HG03025 (cell line): ENCODE measurements around the gene TBC1D24.

Experiments used
- ATAC-seq: cut with Tn5 transposase; IDR thresholded peaks from one replicate; pipeline ENCODE4 v1.9.1; 2021; ENCODE audit warnings: mild to moderate bottlenecking, moderate library complexity; ENCODE audit not compliant: unreplicated experiment, low FRiP score

The TBC1D24 gene

DNA sequence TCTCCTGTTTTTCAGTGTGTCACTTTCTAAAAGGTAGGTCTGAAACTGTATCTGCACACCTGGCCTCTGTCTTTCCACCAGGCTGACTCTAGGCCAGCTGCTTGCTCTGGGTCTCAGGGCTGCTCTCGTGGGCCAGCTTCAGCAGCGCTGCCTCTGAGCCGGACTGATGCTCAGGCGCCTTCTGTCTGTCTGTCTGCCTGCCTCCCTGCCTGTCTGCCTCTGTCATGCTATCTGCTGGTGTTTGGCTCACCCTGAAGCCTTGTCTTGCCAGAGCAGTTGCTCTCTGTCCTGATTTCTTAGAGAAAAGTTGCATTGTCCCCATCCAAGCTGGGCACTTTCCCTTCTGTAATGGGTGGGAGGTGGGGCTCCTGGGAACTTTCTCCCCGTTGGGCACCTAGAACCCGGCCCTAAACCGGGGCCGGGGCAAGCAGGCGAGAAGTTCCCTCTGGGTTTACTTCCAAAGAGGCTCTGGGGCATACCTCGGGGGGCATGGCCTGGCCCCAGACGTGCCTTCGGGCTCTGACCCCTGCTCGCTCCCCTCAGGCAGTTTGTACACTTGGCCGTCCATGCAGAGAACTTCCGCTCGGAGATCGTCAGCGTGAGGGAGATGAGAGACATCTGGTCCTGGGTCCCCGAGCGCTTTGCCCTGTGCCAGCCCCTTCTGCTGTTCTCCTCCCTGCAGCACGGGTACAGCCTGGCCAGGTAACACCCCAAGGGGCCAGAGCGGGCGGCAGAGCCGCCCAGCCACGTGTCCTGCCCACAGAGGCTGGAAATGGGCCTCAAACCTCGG is 23.0 kb downstream of the TBC1D24 start:
- ATAC-seq: no peak

DNA sequence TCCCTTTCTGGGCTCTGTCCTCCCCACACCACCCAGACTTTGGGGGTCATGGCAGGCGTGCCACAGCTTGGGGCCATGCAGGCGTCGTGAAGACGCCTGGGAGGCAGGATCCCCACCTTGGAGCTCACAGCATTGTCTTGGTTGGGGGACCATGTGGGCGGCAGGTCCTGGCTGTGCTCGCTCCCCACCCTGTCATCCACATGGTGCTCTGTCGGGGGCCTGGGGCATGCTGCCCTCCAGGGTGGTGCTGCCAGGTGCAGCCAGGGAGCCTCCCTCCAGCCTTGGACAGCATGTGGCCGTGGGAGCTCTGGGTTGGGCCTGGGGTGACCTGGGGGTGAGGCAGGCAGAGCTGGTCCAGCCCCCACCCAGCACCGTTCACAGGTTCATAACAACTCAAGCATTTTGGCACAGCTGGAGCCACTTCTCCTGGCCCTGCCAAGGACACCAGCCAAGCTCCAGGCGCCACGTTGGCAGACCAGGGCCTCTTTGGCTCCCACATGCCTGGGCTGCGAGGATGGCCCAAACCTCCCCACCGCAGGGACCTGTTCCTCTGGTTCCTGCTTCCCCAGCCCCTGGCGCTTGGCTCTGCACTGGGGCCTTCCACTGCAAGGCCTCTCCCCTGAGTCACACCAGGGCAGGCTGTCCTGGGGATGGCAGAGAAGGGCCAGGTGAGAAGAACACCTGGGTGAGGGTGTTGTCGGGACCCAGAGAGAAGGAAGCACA is 23.8 kb downstream of the TBC1D24 start:
- ATAC-seq: no peak

- no peak for ATAC-seq
These were observed 24.5 kb downstream of the TBC1D24 start for GRCh38 chr16:2499454-2499853.

- no peak for ATAC-seq
These were observed 25.0 kb downstream of the TBC1D24 start for GRCh38 chr16:2499890-2500429.

DNA sequence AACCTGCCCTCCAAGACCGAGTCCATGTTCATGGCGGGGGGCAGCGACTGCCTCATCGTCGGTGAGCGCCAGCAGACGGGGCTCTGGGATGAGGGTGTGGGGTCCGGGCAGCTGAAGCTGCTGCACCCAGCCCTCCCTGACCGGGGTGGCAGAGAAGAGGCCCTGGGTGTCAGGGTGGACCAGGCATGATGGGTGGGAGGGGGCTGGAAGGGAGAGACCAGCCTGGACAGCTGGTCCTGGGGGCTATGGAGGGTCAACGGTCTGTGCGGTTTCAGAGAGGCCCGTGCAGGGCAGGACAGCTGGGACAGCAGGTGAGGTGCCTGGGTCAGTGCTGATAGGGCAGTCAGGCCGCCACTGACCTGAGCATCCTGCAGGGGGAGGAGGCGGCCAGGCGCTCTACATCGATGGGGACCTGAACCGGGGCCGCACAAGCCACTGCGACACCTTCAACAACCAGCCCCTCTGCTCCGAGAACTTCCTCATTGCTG is 25.5 kb downstream of the TBC1D24 start:
- ATAC-seq: no peak

- no peak for ATAC-seq
These were observed 26.2 kb downstream of the TBC1D24 start for GRCh38 chr16:2500918-2501750.

DNA sequence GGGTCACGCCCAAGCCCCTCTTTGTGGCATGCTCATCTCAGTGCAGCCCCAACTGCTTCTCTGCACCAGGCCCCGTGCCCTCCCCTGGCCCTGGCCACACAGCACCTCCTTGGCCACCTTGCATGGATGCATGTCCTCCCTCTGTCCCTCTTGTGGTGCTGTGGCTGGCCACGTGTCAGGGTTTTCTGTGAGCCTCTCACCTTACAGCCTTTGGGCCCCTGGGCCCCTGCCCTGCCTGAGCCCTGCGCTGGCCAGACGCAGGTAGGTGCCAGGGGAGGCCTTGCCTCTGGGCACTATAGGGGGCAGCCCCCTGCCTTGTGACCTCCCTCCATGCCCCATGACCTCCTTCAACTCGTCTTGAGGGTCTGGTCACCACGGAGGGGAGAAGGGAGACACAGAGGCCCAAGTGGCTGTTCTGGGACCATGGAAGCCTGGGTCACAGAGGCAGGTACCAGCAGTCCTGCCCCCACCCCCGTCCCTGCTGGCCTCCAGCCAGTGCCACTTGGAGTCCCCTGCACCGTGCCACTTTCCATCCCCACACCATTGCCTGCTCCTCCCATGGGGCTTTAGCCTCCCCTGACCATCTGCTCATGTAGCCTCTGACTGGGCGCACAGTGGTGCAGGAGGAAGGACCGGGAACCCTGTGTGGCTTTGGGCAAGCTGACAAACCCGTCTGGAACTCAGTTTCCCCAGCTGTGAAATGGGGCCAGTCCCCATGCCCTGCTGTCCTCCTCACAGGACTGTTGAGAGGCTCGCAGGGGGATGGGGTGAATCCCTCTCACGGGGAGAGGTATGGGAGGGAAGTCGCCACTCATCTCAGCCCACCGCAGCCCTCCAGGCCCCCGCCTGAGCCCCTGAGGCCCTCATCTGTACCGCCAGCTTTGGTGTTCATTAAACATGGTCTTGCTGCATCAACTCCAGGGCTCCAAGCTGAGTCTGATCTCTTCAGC is 27.3 kb downstream of the TBC1D24 start:
- no peak for ATAC-seq

- ATAC-seq: no peak
These were observed 30.8 kb downstream of the TBC1D24 start for GRCh38 chr16:2505695-2506094.

- ATAC-seq: no peak
These were observed 32.2 kb downstream of the TBC1D24 start for GRCh38 chr16:2507052-2507659.

DNA sequence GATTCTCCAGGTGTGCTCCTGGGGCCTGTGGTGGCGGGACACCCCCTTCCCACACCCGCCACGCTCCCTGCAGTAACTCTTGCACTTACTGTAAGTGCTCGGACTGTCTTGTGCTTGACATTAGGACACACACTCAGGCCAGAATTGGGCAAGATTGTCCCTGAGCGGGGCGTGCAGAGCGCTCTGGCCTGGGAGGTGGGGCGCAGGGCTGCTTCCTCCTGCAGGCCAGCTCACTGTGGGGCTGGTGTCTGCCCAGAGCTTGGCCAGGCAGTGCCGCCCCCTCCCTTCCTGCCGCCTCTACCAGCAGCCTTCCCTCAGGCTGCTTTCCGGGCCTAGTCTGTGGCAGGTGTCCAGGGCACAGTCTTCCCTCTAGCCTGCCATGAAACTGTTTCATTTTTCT is 32.7 kb downstream of the TBC1D24 start:
- no peak for ATAC-seq

DNA sequence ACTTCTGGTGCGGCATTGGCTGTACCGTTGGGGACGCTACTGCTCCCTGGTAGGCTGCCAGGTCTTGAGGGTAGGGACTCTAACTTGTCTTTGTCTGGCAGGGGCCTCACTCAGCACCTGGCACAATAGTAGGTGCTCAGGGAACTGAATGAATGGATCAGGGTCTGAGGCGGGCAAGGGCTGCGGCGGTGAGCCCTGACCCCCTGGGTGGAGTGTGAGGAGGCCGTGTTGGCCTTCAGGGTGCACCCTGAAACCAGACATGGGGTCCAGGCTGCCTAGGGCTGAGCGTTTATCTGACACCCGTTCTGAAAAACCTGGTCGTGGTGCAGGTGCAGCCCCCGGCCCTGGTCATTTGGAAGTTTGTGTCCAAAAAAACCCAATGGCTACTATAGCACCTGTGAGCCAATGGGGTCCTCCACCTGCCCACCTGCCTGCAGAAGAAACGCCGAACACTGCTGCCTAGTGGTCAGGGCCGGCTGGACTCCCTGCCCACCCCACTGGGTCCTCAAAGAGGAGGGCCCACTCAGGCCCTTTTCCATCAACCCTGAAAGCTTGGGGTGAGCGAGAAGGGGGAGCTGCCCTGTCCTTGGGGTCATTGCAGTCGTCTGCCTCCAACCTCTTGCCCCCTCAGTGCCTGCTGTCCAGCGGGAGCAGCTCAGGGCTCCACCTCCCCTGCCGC is 33.9 kb downstream of the TBC1D24 start:
- no peak for ATAC-seq

- ATAC-seq: no peak
These were observed 36.3 kb downstream of the TBC1D24 start for GRCh38 chr16:2511128-2511800.

DNA sequence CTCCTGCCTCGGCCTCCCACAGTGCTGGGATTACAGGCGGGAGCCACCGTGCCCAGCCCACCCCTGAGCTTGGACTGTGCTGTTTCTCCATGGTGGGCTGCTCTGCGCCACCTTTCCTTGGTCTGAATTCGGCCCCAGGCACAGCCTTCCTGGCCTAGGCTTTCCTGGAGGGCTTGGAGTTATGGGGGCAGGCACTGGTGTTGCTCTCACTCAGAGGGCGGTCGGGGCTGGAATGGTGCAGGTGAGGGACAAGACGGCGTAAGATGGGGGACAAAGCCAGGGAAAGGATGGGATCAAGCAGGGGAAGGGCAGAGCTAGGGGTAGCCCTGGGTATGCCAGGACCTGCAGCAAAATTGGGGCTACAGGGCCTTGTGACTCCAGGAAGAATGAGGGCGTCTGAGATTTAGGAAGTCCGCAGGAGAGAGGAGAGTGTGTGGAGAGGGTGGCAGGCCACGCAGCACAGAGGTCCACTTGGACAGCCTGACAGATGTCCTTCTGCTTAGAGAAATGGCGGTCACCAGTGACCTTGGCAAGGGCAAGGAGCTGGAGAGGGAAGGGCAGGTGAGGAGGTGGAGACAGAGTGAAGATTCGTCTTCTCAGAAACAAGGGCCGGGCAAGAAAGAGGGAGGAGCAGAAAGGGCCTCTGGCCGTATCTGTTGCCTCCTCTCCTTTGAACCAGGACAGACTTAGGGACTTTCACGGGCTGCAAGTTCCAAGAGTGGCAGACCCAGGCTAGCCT is 37.2 kb downstream of the TBC1D24 start:
- no peak for ATAC-seq

DNA sequence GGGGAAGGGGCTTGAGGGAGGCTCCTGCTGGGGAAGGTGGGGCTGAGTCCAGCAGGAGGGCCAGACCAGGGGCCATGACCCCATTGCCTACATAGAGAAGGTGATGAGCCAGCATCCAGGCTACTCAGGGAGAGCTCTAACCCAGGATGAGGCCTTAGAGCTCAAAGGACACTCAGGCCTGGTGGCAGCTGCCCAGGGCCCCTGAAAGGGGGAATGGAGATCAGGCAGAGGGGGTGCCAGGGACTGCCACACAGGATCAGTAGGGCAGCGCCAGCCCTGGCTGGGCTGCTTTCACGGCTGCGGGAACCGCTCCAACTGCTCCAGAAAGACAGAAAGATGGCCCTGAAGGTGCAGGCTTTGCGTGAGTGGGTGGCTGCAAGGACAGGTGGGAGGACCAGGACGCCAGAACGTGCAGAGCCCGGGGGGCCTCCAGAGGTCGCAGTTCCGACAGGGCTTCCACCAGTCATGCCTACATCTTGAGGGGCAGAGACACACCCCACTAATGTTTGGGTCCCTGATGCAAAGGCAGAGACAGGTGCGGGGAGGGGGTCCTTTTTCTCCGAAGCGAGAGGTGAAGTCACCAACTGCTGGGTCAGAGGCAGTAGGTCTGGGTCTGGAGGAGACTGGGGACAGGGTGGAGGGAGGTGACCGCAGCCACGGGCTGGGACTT is 37.9 kb downstream of the TBC1D24 start:
- ATAC-seq: no peak

DNA sequence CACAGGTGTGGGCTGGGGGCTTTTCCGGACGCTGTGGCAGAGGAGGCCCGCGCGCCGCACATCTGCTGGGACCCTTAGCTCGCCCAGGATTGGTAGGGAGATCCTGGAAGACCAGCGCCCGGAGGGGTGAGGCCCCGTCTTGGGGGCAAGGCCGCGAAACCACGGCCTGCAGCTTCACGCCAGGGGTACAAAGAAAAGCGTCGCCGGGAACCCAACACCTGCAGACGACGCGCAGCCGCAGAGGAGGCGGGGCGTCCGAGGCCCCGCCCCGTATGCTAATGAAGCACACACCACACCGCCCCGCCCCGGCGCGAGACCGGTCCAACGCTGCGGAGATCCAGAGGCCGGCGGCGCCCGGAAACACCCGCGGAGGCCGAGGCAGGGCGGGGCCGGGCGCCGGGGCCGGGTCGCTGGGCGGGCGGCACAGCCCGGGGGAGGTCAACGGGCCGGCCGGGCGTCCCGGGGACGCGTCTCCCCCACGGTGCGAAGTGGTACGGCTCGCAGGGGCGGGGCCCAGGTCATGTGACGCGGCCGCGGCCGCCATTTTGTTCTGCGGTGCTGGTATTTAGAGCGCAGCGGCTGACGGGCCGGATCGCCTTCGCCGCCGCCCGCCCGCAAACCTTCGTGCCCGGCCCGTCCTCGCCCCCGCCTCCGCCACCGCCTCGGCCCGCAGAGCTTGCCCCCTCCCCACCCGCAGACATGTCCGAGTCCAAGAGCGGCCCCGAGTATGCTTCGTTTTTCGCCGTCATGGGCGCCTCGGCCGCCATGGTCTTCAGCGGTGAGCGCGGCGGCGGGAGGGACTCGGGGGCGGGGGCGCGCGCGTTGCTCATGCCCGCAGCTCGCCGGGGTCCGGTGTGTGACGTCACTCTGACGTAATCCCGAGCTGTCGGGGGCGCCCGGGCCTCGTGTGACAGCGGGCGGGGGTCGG is 38.7 kb downstream of the TBC1D24 start, which contains the start of gene ATP6V0C:
Gene ATP6V0C (plus strand): TSS at position 548 of the 928 bp plus-strand sequence. CDS start 152 bp downstream, at position 700.
- ATAC-seq: peak; percentile 53
